ES-I3 (cell line): ENCODE data around the gene FILIP1L.

ENCODE experiments used
- H3K36me3 ChIP-seq: 2 replicates; pipeline ENCODE4 v1.6.1; 2013; ENCODE audit warnings: mild to moderate bottlenecking, low read length, control low read depth, moderate library complexity; ENCODE audit not compliant: insufficient read depth
- H3K4me1 ChIP-seq: 2 replicates; pipeline ENCODE4 v1.6.1; 2013; ENCODE audit warnings: mild to moderate bottlenecking, control low read depth, low read length; ENCODE audit not compliant: insufficient read depth
- H3K9ac ChIP-seq: 2 replicates; pipeline ENCODE4 v1.6.1; 2013; ENCODE audit warnings: low read depth, mild to moderate bottlenecking, low read length, moderate library complexity
- H3K9me3 ChIP-seq: 2 replicates; pipeline ENCODE4 v1.6.1; 2013; ENCODE audit warnings: mild to moderate bottlenecking, low read length, moderate library complexity; ENCODE audit not compliant: control insufficient read depth, insufficient read depth

Gene FILIP1L

DNA sequence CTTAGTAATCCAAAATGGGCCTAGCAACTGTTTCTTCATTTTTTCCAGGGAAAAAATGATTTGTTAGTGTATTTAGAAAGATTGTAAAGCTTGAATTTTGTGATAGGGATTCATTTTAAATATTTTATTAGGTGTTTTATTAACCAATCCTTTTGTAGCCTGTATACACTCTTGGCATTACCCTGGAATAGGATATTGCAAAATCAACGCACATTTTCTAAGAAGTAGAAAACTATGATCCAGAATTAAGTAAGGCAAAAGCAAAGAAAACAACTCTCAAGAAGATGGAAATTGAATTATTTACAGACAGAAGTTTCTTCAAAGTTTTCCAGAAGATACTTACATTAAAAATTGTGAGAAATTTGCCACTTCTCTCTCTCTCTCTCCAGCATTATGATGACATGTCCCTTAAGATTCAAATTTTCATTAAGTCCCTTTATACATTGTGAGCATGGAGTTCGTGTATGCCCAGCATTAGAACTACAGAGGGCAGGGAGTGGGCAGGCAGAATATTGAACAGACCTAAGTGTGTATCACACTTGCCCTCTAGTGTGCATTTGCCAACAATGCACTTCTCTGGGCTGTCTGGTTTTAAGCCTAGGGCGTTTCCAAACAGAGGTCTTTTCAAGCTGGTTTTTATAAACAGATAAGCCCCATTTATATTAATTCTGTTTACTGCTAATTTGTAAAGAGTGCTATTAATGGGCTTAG, 325.1 kb downstream of the FILIP1L start:
- H3K4me1 ChIP-seq, result no peaks in the 10 kb centered on the region
- H3K9ac ChIP-seq, result no peak overlapping the region
- H3K9me3 ChIP-seq, result no peaks in the 10 kb centered on the region
- H3K36me3 ChIP-seq, result no peaks in the 10 kb centered on the region
